ENCODE data around the gene GPR37L1.

GRCh38 chr1:202117898-202118371, 4.8 kb upstream of the GPR37L1 start:
- TF ChIP-seq EP300 (IDR thresholded peaks at IDR 0.05; ENCODE audit: borderline replicate concordance) (no peak), EGR1 (IDR thresholded peaks at IDR 0.05) (no peak), MAX (IDR thresholded peaks at IDR 0.05) (no peak)
